H1 (cell line): ENCODE measurements around the gene NDUFA9. TPM values are rescaled to one million over a fixed set of nuclear protein-coding genes. Genes with fewer than 3 reads are reported as not detected.

ENCODE experiments used
- CTCF ChIA-PET: fragments of 300-600 bp; sonication (Branson Sonifier 250); formaldehyde crosslinking; loops from one replicate; lab custom pipeline; 2021; ENCODE audit not compliant: partially characterized antibody; lab: Charles Lee
- POLR2A ChIA-PET: fragments of 300-600 bp; sonication (Branson Sonifier 250); formaldehyde crosslinking; loops from one replicate; lab custom pipeline; 2021; ENCODE audit warnings: inconsistent platforms; ENCODE audit not compliant: partially characterized antibody; lab: Charles Lee
- DNase-seq, 2 experiments: peaks; one replicate each; pipeline versions ENCODE4 v3.0.0 to v3.0.0-alpha.2; 2010 to 2022; ENCODE audit warnings: low spot score in 2 of 2, low read depth in 1 of 2, mixed read lengths in 1 of 2
- FAIRE-seq: peaks from 2 replicates; lab custom pipeline; 2011; peaks lifted over from hg19 to GRCh38; lab: Jason Lieb, UNC
- H2AFZ ChIP-seq: 2 replicates; pipeline ENCODE4 v1.8.1; 2012; ENCODE audit warnings: low read length, inconsistent platforms
- H2AK5ac ChIP-seq: 2 replicates; pipeline ENCODE4 v1.6.1; 2013; ENCODE audit warnings: low read depth, low read length
- H2BK120ac ChIP-seq: replicated peaks from 2 replicates; pipeline ENCODE3; 2013; ENCODE audit warnings: low read depth, low read length, inconsistent platforms
- H2BK12ac ChIP-seq: 2 replicates; pipeline ENCODE4 v1.6.1; 2013; ENCODE audit warnings: low read depth, low read length
- H2BK15ac ChIP-seq: 2 replicates; pipeline ENCODE4 v1.6.1; 2013; ENCODE audit warnings: low read length
- H2BK20ac ChIP-seq: 2 replicates; pipeline ENCODE4 v1.6.1; 2013; ENCODE audit warnings: low read length
- H2BK5ac ChIP-seq: 2 replicates; pipeline ENCODE4 v1.6.1; 2013; ENCODE audit warnings: low read depth, low read length
- H3K14ac ChIP-seq: 2 replicates; pipeline ENCODE4 v1.6.1; 2013; ENCODE audit warnings: inconsistent platforms; ENCODE audit not compliant: insufficient read length
- H3K18ac ChIP-seq: 2 replicates; pipeline ENCODE4 v1.6.1; 2013; ENCODE audit warnings: low read length; ENCODE audit errors: extremely low read depth
- H3K23ac ChIP-seq: 2 replicates; pipeline ENCODE4 v1.6.1; 2013; ENCODE audit warnings: inconsistent platforms; ENCODE audit not compliant: insufficient read length
- H3K23me2 ChIP-seq: 2 replicates; pipeline ENCODE4 v1.6.1; 2013; ENCODE audit warnings: low read depth, low read length
- H3K27ac ChIP-seq: 2 replicates; pipeline ENCODE4 v1.6.1; 2011; ENCODE audit warnings: low read depth, low read length, inconsistent platforms
- H3K27me3 ChIP-seq, 4 experiments: replicated peaks in 1 of 4; 1 replicate in 1 of 4; 2 replicates in 3 of 4; pipeline versions ENCODE4 v1.6.1 to v1.8.1; 2011 to 2013; ENCODE audit warnings: low read length in 3 of 4, mild to moderate bottlenecking in 3 of 4, inconsistent platforms in 2 of 4, mixed read lengths in 2 of 4, moderate library complexity in 1 of 4; ENCODE audit not compliant: control insufficient read depth in 3 of 4, insufficient read depth in 3 of 4; ENCODE audit errors: extremely low read depth in 1 of 4
- H3K36me3 ChIP-seq, 4 experiments: 2 replicates each; pipeline versions ENCODE4 v1.6.1 to v1.8.1; 2011 to 2013; ENCODE audit warnings: mild to moderate bottlenecking in 4 of 4, low read length in 3 of 4, moderate library complexity in 2 of 4, control low read depth in 1 of 4, inconsistent platforms in 1 of 4; ENCODE audit not compliant: insufficient read depth in 4 of 4, control insufficient read depth in 2 of 4
- H3K4ac ChIP-seq: replicated peaks from 2 replicates; pipeline ENCODE3; 2013; ENCODE audit warnings: low read length, low read depth, mixed read lengths, inconsistent platforms; ENCODE audit not compliant: insufficient read length
- H3K4me1 ChIP-seq, 4 experiments: replicated peaks in 1 of 4; 1 replicate in 1 of 4; 2 replicates in 3 of 4; pipeline versions ENCODE4 v1.6.1 to v1.8.1; 2011 to 2013; ENCODE audit warnings: low read length in 3 of 4, inconsistent platforms in 2 of 4, mixed read lengths in 1 of 4; ENCODE audit not compliant: insufficient read depth in 4 of 4, control insufficient read depth in 3 of 4
- H3K4me2 ChIP-seq, 2 experiments: 2 replicates each; pipeline versions ENCODE4 v1.6.1 to v1.8.1; 2011 to 2013; ENCODE audit warnings: low read depth in 2 of 2, low read length in 2 of 2, control low read depth in 1 of 2, inconsistent platforms in 1 of 2, mild to moderate bottlenecking in 1 of 2; ENCODE audit not compliant: insufficient read depth in 1 of 2
- H3K4me3 ChIP-seq, 4 experiments: fragments of 200-600, 300-600 bp in 1 of 4; sonication (generic), shearing (Covaris generic), sonication (Bioruptor Twin) in 1 of 4; 2 replicates each; pipeline versions ENCODE4 v1.5.1 to v1.8.1; 2011 to 2016; ENCODE audit warnings: low read length in 4 of 4, low read depth in 3 of 4, control low read depth in 2 of 4, inconsistent platforms in 2 of 4, mild to moderate bottlenecking in 2 of 4, mixed read lengths in 1 of 4, moderate library complexity in 1 of 4; ENCODE audit not compliant: insufficient read depth in 2 of 4; ENCODE audit errors: extremely low read depth in 1 of 4
- H3K56ac ChIP-seq: replicated peaks from 2 replicates; pipeline ENCODE3; 2013; ENCODE audit warnings: low read depth, mild to moderate bottlenecking, mixed read lengths, low read length, inconsistent platforms; ENCODE audit not compliant: insufficient read length
- H3K79me1 ChIP-seq: 2 replicates; pipeline ENCODE4 v1.6.1; 2013; ENCODE audit warnings: low read depth, low read length, control low read depth
- H3K79me2 ChIP-seq, 2 experiments: 2 replicates each; pipeline versions ENCODE4 v1.6.1 to v1.8.1; 2012 to 2013; ENCODE audit warnings: low read length in 2 of 2, mild to moderate bottlenecking in 2 of 2, inconsistent platforms in 1 of 2; ENCODE audit not compliant: insufficient read depth in 2 of 2, control insufficient read depth in 1 of 2
- H3K9ac ChIP-seq, 4 experiments: replicated peaks in 1 of 4; 1 replicate in 1 of 4; 2 replicates in 3 of 4; pipeline versions ENCODE4 v1.6.1 to v1.8.1; 2011 to 2013; ENCODE audit warnings: low read depth in 3 of 4, low read length in 3 of 4, control low read depth in 2 of 4, mild to moderate bottlenecking in 2 of 4, moderate library complexity in 2 of 4, inconsistent platforms in 1 of 4; ENCODE audit errors: extremely low read depth in 1 of 4
- H3K9me3 ChIP-seq, 2 experiments: 2 replicates each; pipeline versions ENCODE4 v1.6.1 to v1.8.1; 2012 to 2013; ENCODE audit warnings: mild to moderate bottlenecking in 2 of 2, moderate library complexity in 2 of 2, control low read depth in 1 of 2, inconsistent platforms in 1 of 2, low read depth in 1 of 2, low read length in 1 of 2, mixed read lengths in 1 of 2; ENCODE audit not compliant: insufficient read depth in 2 of 2
- H4K20me1 ChIP-seq, 2 experiments: replicated peaks in 1 of 2; 2 replicates each; pipeline versions ENCODE3 to v1.8.1; 2011 to 2013; ENCODE audit warnings: inconsistent platforms in 2 of 2, low read length in 2 of 2, mild to moderate bottlenecking in 1 of 2; ENCODE audit not compliant: insufficient read depth in 2 of 2, control insufficient read depth in 1 of 2
- H4K5ac ChIP-seq: 2 replicates; pipeline ENCODE4 v1.6.1; 2013; ENCODE audit warnings: low read length, low read depth, mixed read lengths, inconsistent platforms; ENCODE audit not compliant: insufficient read length
- H4K8ac ChIP-seq: 2 replicates; pipeline ENCODE4 v1.8.0; 2013; ENCODE audit warnings: mild to moderate bottlenecking, moderate library complexity, low read length, inconsistent platforms; ENCODE audit not compliant: insufficient read depth; ENCODE audit errors: extremely low read depth
- H4K91ac ChIP-seq: replicated peaks from 2 replicates; pipeline ENCODE3; 2013; ENCODE audit warnings: low read length, mixed read lengths, inconsistent platforms; ENCODE audit not compliant: insufficient read length
- CBX8 ChIP-seq: fragments of 300-800, 300-1000 bp; sonication (generic); IDR thresholded peaks from 2 replicates; pipeline ENCODE4 v1.7.1; 2016; ENCODE audit warnings: low read depth, low read length, borderline replicate concordance
- CTBP2 ChIP-seq: IDR thresholded peaks from 2 replicates; pipeline ENCODE4 v1.7.0; 2011; ENCODE audit warnings: borderline replicate concordance, mild to moderate bottlenecking, moderate library complexity, mixed read lengths, low read length; ENCODE audit not compliant: insufficient read depth, insufficient read length
- FOSL1 ChIP-seq: IDR thresholded peaks from 2 replicates; pipeline ENCODE4 v1.6.1; 2011; ENCODE audit warnings: mild to moderate bottlenecking, low read depth, low read length, moderate library complexity; ENCODE audit not compliant: insufficient read depth
- GABPA ChIP-seq: IDR thresholded peaks from 2 replicates; pipeline ENCODE4 v1.6.1; 2011; ENCODE audit warnings: mild to moderate bottlenecking, low read length, moderate library complexity, borderline replicate concordance; ENCODE audit not compliant: insufficient read depth
- HDAC2 ChIP-seq, 2 experiments: fragments of 300-600 bp in 1 of 2; sonication (generic) in 1 of 2; IDR thresholded peaks; 2 replicates each; pipeline ENCODE4 v1.6.1; 2011 to 2012; ENCODE audit warnings: low read depth in 2 of 2, low read length in 2 of 2, mild to moderate bottlenecking in 2 of 2, moderate library complexity in 2 of 2, borderline replicate concordance in 1 of 2, inconsistent platforms in 1 of 2
- JUND ChIP-seq: IDR thresholded peaks from 2 replicates; pipeline ENCODE4 v1.6.1; 2011; ENCODE audit warnings: mild to moderate bottlenecking, improper control_type of control experiment, low read length
- KDM4A ChIP-seq: IDR thresholded peaks from one replicate; pipeline ENCODE4 v1.7.1; 2012; ENCODE audit warnings: low read depth, mild to moderate bottlenecking, moderate library complexity, low read length, inconsistent platforms; ENCODE audit not compliant: severe bottlenecking
- MAFK ChIP-seq: IDR thresholded peaks from 2 replicates; pipeline ENCODE4 v1.6.1; 2012; ENCODE audit warnings: low read depth, mild to moderate bottlenecking, improper control_type of control experiment, low read length
- NRF1 ChIP-seq: IDR thresholded peaks from 2 replicates; pipeline ENCODE4 v1.6.1; 2011; ENCODE audit warnings: mild to moderate bottlenecking, low read depth, low read length, improper control_type of control experiment
- RFX5 ChIP-seq: IDR thresholded peaks from 2 replicates; pipeline ENCODE4 v1.6.1; 2011; ENCODE audit warnings: low read depth, low read length, improper control_type of control experiment, borderline replicate concordance
- SIN3A ChIP-seq, 2 experiments: IDR thresholded peaks in 1 of 2; conservative IDR thresholded peaks in 1 of 2; 2 replicates each; pipeline ENCODE4 v1.6.1; 2011 to 2012; ENCODE audit warnings: low read length in 2 of 2, improper control_type of control experiment in 1 of 2, low read depth in 1 of 2, mild to moderate bottlenecking in 1 of 2
- SIRT6 ChIP-seq: IDR thresholded peaks from one replicate; pipeline ENCODE4 v1.7.1; 2012; ENCODE audit warnings: low read length, inconsistent platforms
- SIX5 ChIP-seq: IDR thresholded peaks from 2 replicates; pipeline ENCODE4 v1.6.1; 2011; ENCODE audit warnings: mild to moderate bottlenecking, low read depth, low read length
- ZNF274 ChIP-seq: IDR thresholded peaks from 2 replicates; pipeline ENCODE4 v1.7.0; 2012; ENCODE audit warnings: low read length, borderline replicate concordance; ENCODE audit errors: extremely low read depth
- WGBS, 2 experiments: shearing (Covaris generic) in 1 of 2; methylation state at CpG; one replicate each; pipeline versions ENCODE4 v1.1.6 to v1.1.7; 2013 to 2015; ENCODE audit warnings: low lambda C conversion rate in 2 of 2, mixed read lengths in 2 of 2, inconsistent platforms in 1 of 2, low coverage in 1 of 2, missing lambda C conversion rate in 1 of 2; ENCODE audit not compliant: insufficient replicate concordance in 2 of 2, insufficient coverage in 1 of 2, insufficient read length in 1 of 2; ENCODE audit errors: extremely low coverage in 1 of 2, missing lambda C conversion rate in 1 of 2; 5-methylcytosine and 5-hydroxymethylcytosine counted together
- polyA plus RNA-seq, 7 experiments: library from polyadenylated mRNA; depleted of rRNA in 3 of 7; stranded (reverse) in 5 of 7; unstranded in 2 of 7; fragments of >200 nt in 5 of 7; fragments of 200-250 nt in 2 of 7; gene quantifications; 1 replicate in 5 of 7; 2 replicates in 1 of 7; 4 replicates in 1 of 7; pipeline versions ENCODE4 v1.2.1 to v1.2.3, GENCODE V29; 2011 to 2013; ENCODE audit warnings: missing spikeins in 2 of 7, mixed read lengths in 2 of 7
- total RNA-seq: library from RNA; stranded (reverse); fragmentation: NEBNext Ultra II Directional; extraction: Animal tissue kit (Norgen Biotek cat#: 25700); gene quantifications from 2 replicates; pipeline ENCODE4 v1.2.1, GENCODE V29; 2021

Gene NDUFA9
- total and polyA plus RNA-seq, 2 of the 8 experiments (the other 6 are each of a cell fraction or from before 2014, with no cell fraction given): 50.2 to 67.0 TPM

DNA sequence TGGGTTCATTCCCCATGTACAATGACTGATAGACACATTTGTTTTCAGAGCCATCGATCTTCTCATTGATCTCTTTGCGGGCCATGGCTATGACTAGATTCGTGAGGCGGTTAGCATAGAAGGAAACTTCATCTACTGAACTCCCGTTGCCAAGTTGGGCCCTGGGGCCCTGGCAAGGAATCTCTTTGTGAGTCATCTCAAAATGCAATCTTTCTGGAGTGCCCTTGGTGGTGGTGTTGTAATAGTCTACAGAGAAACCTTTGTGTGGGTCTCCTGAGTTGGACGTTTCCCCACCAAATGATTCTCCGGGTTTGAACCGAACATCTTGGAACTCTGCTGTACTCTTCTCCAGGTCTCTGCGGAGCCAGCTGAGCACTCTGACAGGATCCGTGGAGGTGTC, 20.5 kb upstream of the NDUFA9 start:
- Histone ChIP-seq H2AK5ac (no peak overlapping the region), H3K36me3 (no peaks in the 10 kb centered on the region), H4K8ac (no peak overlapping the region; the same call in 1 of the 2 replicates), H4K20me1 (no peaks in the 10 kb centered on the region), H3K79me1 (no peaks in the 10 kb centered on the region), H2BK15ac (no peak overlapping the region), H2BK5ac (no peak overlapping the region), H3K27me3 (no peaks in the 10 kb centered on the region; a peak in 1 of 7 replicates), H2AFZ (no peak overlapping the region), H2BK12ac (no peak overlapping the region), H3K4me1 (peaks cover 0 to 5% (median 0%) of the 10 kb centered on the region in 4 experiments; a peak in 2 of 7 replicates), H2BK120ac (no peak overlapping the region), H3K23ac (no peak overlapping the region), H3K79me2 (no peaks in the 10 kb centered on the region), H3K18ac (no peak overlapping the region), H4K5ac (no peak overlapping the region), H3K4me2 (no peak overlapping the region), H3K4ac (no peak overlapping the region), H3K56ac (no peak overlapping the region), H3K23me2 (no peaks in the 10 kb centered on the region), H3K9me3 (peaks cover 5% of the 10 kb centered on the region in 2 experiments; a peak in 1 of 4 replicates), H2BK20ac (no peak overlapping the region), H3K14ac (no peak overlapping the region), H3K4me3 (no peak overlapping the region), H4K91ac (no peak overlapping the region), H3K27ac (no peak overlapping the region), H3K9ac (no peak overlapping the region)
- 95% methylated on average over 10 of the region's 10 CpGs; no CpG with 5 or more reads in 1 of the 2 experiments for WGBS, 2 experiments
- no peak for DNase-seq
- POLR2A ChIA-PET: no interaction called here
- CTCF ChIA-PET: interaction anchor here (0.9 kb wide), 1 partner anchor 25 kb away, joined by 5 read pairs; no protein-coding TSS in a partner anchor
- FAIRE-seq: no peak
- no peak for TF ChIP-seq SIN3A (conservative IDR thresholded peaks at IDR 0.05 in 1 of 2, IDR thresholded peaks at IDR 0.05 in 1 of 2; ENCODE audit: low read depth in 1 of 2, low read length in 2 of 2)
- no peak for TF ChIP-seq FOSL1
- no peak for TF ChIP-seq CTBP2
- no peak for TF ChIP-seq HDAC2 (IDR thresholded peaks at IDR 0.05; ENCODE audit: borderline replicate concordance in 1 of 2, low read depth in 2 of 2, low read length in 2 of 2)
- no peak for TF ChIP-seq ZNF274
- TF ChIP-seq GABPA: no peak
- TF ChIP-seq RFX5: no peak
- TF ChIP-seq CBX8: no peak
- no peak for TF ChIP-seq JUND
- TF ChIP-seq SIX5: no peak
- no peak for TF ChIP-seq SIRT6
- no peak for TF ChIP-seq KDM4A
- no peak for TF ChIP-seq NRF1
- no peak for TF ChIP-seq MAFK
